Measurements from ENCODE around the gene NELL1.

Gene NELL1

GRCh38 chr11:20668844-20669819 lies at the start of gene NELL1:
Gene NELL1, plus strand, starts transcription at chr11:20669586.
- Histone ChIP-seq H3K9me3 (ENCODE audit: control insufficient read depth, low read length) (no peaks in the 10 kb centered on the region), H3K4me1 (ENCODE audit: control insufficient read depth, insufficient read depth, low read length) (no peaks in the 10 kb centered on the region), H3K4me3 (ENCODE audit: low read length) (no peak within 1 kb of the TSS), H3K27me3 (ENCODE audit: control insufficient read depth, insufficient read depth, low read length) (peaks cover 49% of the 10 kb centered on the region), H3K36me3 (ENCODE audit: control insufficient read depth, insufficient read depth, low read length) (no peaks in the 10 kb centered on the region), H3K9ac (ENCODE audit: low read length) (no peak within 1 kb of the TSS)

GRCh38 chr11:20620988-20621387 lies 48.4 kb upstream of the NELL1 start:
- peaks cover 5% of the 10 kb centered on the region for H3K27me3 ChIP-seq (ENCODE audit: control insufficient read depth, insufficient read depth, low read length)
- no peaks in the 10 kb centered on the region for H3K9me3 ChIP-seq (ENCODE audit: control insufficient read depth, low read length)
- H3K4me3 ChIP-seq (ENCODE audit: low read length), result no peak overlapping the region
- no peak overlapping the region for H3K9ac ChIP-seq (ENCODE audit: low read length)
- H3K36me3 ChIP-seq (ENCODE audit: control insufficient read depth, insufficient read depth, low read length), result no peaks in the 10 kb centered on the region
- H3K4me1 ChIP-seq (ENCODE audit: control insufficient read depth, insufficient read depth, low read length), result no peaks in the 10 kb centered on the region

- Histone ChIP-seq H3K27me3 (ENCODE audit: control insufficient read depth, insufficient read depth, low read length) (peaks cover 5% of the 10 kb centered on the region), H3K9me3 (ENCODE audit: control insufficient read depth, low read length) (no peaks in the 10 kb centered on the region), H3K36me3 (ENCODE audit: control insufficient read depth, insufficient read depth, low read length) (no peaks in the 10 kb centered on the region), H3K4me3 (ENCODE audit: low read length) (no peak overlapping the region), H3K9ac (ENCODE audit: low read length) (no peak overlapping the region), H3K4me1 (ENCODE audit: control insufficient read depth, insufficient read depth, low read length) (no peaks in the 10 kb centered on the region)
These were observed 47.7 kb upstream of the NELL1 start for GRCh38 chr11:20621679-20622078.

GRCh38 chr11:20623252-20623651 lies 46.1 kb upstream of the NELL1 start:
- Histone ChIP-seq H3K9me3 (ENCODE audit: control insufficient read depth, low read length) (no peaks in the 10 kb centered on the region), H3K4me1 (ENCODE audit: control insufficient read depth, insufficient read depth, low read length) (no peaks in the 10 kb centered on the region), H3K36me3 (ENCODE audit: control insufficient read depth, insufficient read depth, low read length) (no peaks in the 10 kb centered on the region), H3K27me3 (ENCODE audit: control insufficient read depth, insufficient read depth, low read length) (no peaks in the 10 kb centered on the region), H3K9ac (ENCODE audit: low read length) (no peak overlapping the region), H3K4me3 (ENCODE audit: low read length) (no peak overlapping the region)

GRCh38 chr11:20626279-20626678 lies 43.1 kb upstream of the NELL1 start:
- Histone ChIP-seq H3K27me3 (ENCODE audit: control insufficient read depth, insufficient read depth, low read length) (no peaks in the 10 kb centered on the region), H3K4me1 (ENCODE audit: control insufficient read depth, insufficient read depth, low read length) (no peaks in the 10 kb centered on the region), H3K36me3 (ENCODE audit: control insufficient read depth, insufficient read depth, low read length) (no peaks in the 10 kb centered on the region), H3K4me3 (ENCODE audit: low read length) (no peak overlapping the region), H3K9me3 (ENCODE audit: control insufficient read depth, low read length) (no peaks in the 10 kb centered on the region), H3K9ac (ENCODE audit: low read length) (no peak overlapping the region)

- no peaks in the 10 kb centered on the region for H3K9me3 ChIP-seq (ENCODE audit: control insufficient read depth, low read length)
- H3K4me3 ChIP-seq (ENCODE audit: low read length), result no peak overlapping the region
- H3K27me3 ChIP-seq (ENCODE audit: control insufficient read depth, insufficient read depth, low read length), result no peaks in the 10 kb centered on the region
- no peaks in the 10 kb centered on the region for H3K4me1 ChIP-seq (ENCODE audit: control insufficient read depth, insufficient read depth, low read length)
- no peak overlapping the region for H3K9ac ChIP-seq (ENCODE audit: low read length)
- no peaks in the 10 kb centered on the region for H3K36me3 ChIP-seq (ENCODE audit: control insufficient read depth, insufficient read depth, low read length)
These were observed 42.4 kb upstream of the NELL1 start for GRCh38 chr11:20627026-20627425.

GRCh38 chr11:20627701-20628100 lies 41.7 kb upstream of the NELL1 start:
- H3K9me3 ChIP-seq (ENCODE audit: control insufficient read depth, low read length), result no peaks in the 10 kb centered on the region

GRCh38 chr11:20631519-20632168 lies 37.7 kb upstream of the NELL1 start:
- no peak overlapping the region for H3K4me3 ChIP-seq (ENCODE audit: low read length)
- H3K27me3 ChIP-seq (ENCODE audit: control insufficient read depth, insufficient read depth, low read length), result no peaks in the 10 kb centered on the region
- H3K9ac ChIP-seq (ENCODE audit: low read length), result no peak overlapping the region
- no peaks in the 10 kb centered on the region for H3K36me3 ChIP-seq (ENCODE audit: control insufficient read depth, insufficient read depth, low read length)
- H3K9me3 ChIP-seq (ENCODE audit: control insufficient read depth, low read length), result no peaks in the 10 kb centered on the region
- H3K4me1 ChIP-seq (ENCODE audit: control insufficient read depth, insufficient read depth, low read length), result no peaks in the 10 kb centered on the region

More at GRCh38 chr11:20627701-20628100, 41.7 kb upstream of the NELL1 start:
- no peaks in the 10 kb centered on the region for H3K4me1 ChIP-seq (ENCODE audit: control insufficient read depth, insufficient read depth, low read length)
- H3K27me3 ChIP-seq (ENCODE audit: control insufficient read depth, insufficient read depth, low read length), result no peaks in the 10 kb centered on the region
- no peaks in the 10 kb centered on the region for H3K36me3 ChIP-seq (ENCODE audit: control insufficient read depth, insufficient read depth, low read length)
- no peak overlapping the region for H3K4me3 ChIP-seq (ENCODE audit: low read length)
- H3K9ac ChIP-seq (ENCODE audit: low read length), result no peak overlapping the region

- Histone ChIP-seq H3K36me3 (ENCODE audit: control insufficient read depth, insufficient read depth, low read length) (no peaks in the 10 kb centered on the region), H3K4me3 (ENCODE audit: low read length) (no peak overlapping the region), H3K9ac (ENCODE audit: low read length) (no peak overlapping the region), H3K9me3 (ENCODE audit: control insufficient read depth, low read length) (no peaks in the 10 kb centered on the region), H3K27me3 (ENCODE audit: control insufficient read depth, insufficient read depth, low read length) (peaks cover 3% of the 10 kb centered on the region), H3K4me1 (ENCODE audit: control insufficient read depth, insufficient read depth, low read length) (no peaks in the 10 kb centered on the region)
These were observed 37.2 kb upstream of the NELL1 start for GRCh38 chr11:20632169-20632532.

- H3K9me3 ChIP-seq (ENCODE audit: control insufficient read depth, low read length), result no peaks in the 10 kb centered on the region
- no peak overlapping the region for H3K4me3 ChIP-seq (ENCODE audit: low read length)
- H3K9ac ChIP-seq (ENCODE audit: low read length), result no peak overlapping the region
- peaks cover 3% of the 10 kb centered on the region for H3K27me3 ChIP-seq (ENCODE audit: control insufficient read depth, insufficient read depth, low read length)
- H3K4me1 ChIP-seq (ENCODE audit: control insufficient read depth, insufficient read depth, low read length), result no peaks in the 10 kb centered on the region
- no peaks in the 10 kb centered on the region for H3K36me3 ChIP-seq (ENCODE audit: control insufficient read depth, insufficient read depth, low read length)
These were observed 35.3 kb upstream of the NELL1 start for GRCh38 chr11:20634044-20634443.

GRCh38 chr11:20634781-20635180 lies 34.6 kb upstream of the NELL1 start:
- Histone ChIP-seq H3K9ac (ENCODE audit: low read length) (no peak overlapping the region), H3K27me3 (ENCODE audit: control insufficient read depth, insufficient read depth, low read length) (peaks cover 3% of the 10 kb centered on the region), H3K36me3 (ENCODE audit: control insufficient read depth, insufficient read depth, low read length) (no peaks in the 10 kb centered on the region), H3K9me3 (ENCODE audit: control insufficient read depth, low read length) (no peaks in the 10 kb centered on the region), H3K4me1 (ENCODE audit: control insufficient read depth, insufficient read depth, low read length) (no peaks in the 10 kb centered on the region), H3K4me3 (ENCODE audit: low read length) (no peak overlapping the region)

- H3K4me1 ChIP-seq (ENCODE audit: control insufficient read depth, insufficient read depth, low read length), result no peaks in the 10 kb centered on the region
- no peaks in the 10 kb centered on the region for H3K9me3 ChIP-seq (ENCODE audit: control insufficient read depth, low read length)
- no peak overlapping the region for H3K9ac ChIP-seq (ENCODE audit: low read length)
- H3K27me3 ChIP-seq (ENCODE audit: control insufficient read depth, insufficient read depth, low read length), result peaks cover 7% of the 10 kb centered on the region
- no peaks in the 10 kb centered on the region for H3K36me3 ChIP-seq (ENCODE audit: control insufficient read depth, insufficient read depth, low read length)
- H3K4me3 ChIP-seq (ENCODE audit: low read length), result no peak overlapping the region
These were observed 31.3 kb upstream of the NELL1 start for GRCh38 chr11:20638074-20638473.
